HG03139 (cell line): ENCODE results near the gene CYP39A1.

Source experiments
- ATAC-seq: cut with Tn5 transposase; IDR thresholded peaks from one replicate; pipeline ENCODE4 v1.9.1; 2021; ENCODE audit not compliant: unreplicated experiment

Gene CYP39A1

DNA sequence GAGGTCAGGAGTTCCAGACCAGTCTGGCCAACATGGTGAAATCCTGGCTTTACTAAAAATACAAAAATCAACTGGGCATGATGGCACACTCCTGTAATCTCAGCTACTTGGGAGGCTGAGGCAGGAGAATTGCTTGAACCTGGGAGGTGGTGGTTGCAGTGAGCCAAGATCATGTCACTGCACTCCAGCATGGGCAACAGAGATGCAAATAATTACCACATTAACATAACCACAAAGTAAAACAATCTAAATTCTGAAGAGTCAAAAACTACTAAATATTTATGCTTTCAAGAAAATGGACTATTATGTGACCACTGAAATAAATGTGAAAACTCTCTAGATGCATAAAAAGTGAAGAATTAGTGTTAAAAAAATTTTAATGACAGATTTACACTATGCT lies 59.9 kb downstream of the CYP39A1 start:
- no peak for ATAC-seq

DNA sequence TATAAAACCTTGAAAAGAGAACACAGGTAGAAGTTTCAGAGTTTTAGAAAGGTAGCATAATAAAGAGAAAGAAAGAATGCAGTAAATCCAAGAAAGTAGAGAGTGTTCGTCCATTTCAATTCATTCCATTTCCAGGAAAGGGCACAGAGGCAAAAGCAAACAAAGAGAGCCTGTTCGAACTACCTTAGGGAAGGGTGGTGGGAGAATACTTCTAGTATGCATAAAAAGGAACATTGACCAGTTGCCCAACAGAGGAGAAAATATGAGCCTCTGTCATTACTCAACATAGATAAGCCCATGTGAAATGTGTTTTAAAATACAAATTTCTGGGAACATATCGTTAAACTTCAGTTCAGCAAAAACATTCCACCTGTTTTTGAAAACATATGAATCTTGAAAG lies 60.6 kb downstream of the CYP39A1 start:
- no peak for ATAC-seq

DNA sequence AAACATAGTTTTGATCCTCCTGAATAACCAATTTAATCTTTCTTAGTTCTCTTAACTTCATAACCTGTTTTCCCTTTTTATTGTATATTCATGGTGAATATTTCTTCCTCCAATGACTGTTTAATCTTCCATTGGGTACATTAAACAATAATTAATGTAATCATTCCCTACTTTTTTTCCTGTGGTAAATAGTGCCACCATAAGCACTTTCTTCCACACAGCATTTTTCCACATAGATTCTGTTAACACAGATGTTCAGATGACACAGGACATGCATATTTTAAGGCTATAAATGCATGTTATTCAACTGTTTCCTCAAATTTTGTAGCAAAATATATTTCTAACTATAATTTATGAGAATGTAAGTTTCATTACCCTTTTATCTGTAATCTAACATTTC lies 61.9 kb downstream of the CYP39A1 start:
- ATAC-seq, result no peak

DNA sequence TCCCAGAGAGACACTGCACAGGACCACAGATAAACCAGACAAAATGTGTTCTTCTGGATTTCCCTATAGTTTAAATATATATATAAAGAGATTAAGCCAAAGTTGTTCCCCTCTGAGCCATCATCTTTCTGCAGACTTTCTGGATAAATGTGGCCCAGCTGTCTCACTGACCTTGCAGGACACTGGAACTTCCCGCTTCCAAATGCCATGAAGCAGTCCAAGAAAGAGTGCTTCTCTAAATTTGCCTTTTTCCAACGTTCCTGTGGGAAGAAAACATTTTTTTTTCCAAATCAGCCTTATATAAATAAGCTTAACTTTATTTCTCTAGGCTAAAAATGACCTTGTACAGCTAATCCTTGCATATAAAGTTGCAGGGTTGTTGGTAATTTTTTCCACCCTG lies 65.7 kb downstream of the CYP39A1 start:
- ATAC-seq, result no peak

DNA sequence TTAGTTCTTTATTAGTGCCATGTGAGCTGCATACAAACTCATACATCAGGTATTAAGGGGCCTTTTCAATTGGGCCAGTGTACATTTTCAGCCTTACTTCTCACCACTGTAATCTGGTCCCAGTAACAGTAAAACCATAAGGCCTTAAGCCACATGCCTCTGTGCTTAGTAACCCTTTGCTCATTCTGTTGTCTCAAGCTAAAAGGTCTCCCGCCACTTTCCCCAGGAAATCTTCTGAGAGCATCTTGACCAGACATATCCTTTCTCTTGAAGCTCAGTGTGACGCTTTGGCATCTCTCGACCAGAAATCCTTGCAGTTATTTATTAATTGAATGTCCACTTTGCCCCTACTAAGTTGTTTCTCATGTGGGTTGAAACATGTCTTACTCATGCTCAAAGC lies 68.0 kb downstream of the CYP39A1 start:
- ATAC-seq, result no peak

DNA sequence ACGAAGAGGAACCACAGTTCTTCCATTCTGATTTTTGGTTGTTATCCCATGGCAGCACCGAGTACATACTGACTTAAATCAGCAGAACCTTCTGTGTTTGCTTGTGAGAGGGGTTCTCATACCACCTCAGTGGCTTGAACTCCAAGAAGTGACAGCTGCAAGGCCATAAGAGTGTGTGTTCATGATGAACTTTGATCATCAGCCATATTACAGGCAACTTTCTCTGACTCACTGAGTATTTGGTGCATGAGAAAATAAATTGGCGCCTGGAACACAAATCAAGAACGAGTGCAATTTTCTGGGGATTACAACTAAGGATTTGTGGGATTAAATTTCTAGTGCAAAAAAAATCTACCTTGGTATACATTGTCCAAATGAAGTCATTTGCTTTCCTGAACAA lies 68.9 kb downstream of the CYP39A1 start:
- ATAC-seq, result no peak

DNA sequence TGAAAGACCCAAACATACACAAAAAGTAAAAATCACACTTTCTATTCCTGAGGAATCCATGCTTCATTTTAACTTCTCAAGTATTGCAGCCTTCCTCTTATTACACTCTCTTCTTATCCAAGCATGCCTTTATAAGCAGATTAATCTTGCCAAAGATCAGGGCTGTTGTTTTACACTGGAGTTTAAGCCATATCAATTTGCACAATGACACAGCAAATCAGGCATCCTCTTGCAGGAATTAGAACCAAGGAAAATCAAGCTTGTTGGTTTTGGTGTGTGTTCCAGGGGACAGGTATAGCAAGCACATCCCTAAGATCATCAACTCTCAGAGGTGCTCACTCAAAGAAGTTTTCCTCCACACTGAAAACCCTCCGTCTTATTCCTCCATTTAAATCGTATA lies 69.5 kb downstream of the CYP39A1 start:
- no peak for ATAC-seq

DNA sequence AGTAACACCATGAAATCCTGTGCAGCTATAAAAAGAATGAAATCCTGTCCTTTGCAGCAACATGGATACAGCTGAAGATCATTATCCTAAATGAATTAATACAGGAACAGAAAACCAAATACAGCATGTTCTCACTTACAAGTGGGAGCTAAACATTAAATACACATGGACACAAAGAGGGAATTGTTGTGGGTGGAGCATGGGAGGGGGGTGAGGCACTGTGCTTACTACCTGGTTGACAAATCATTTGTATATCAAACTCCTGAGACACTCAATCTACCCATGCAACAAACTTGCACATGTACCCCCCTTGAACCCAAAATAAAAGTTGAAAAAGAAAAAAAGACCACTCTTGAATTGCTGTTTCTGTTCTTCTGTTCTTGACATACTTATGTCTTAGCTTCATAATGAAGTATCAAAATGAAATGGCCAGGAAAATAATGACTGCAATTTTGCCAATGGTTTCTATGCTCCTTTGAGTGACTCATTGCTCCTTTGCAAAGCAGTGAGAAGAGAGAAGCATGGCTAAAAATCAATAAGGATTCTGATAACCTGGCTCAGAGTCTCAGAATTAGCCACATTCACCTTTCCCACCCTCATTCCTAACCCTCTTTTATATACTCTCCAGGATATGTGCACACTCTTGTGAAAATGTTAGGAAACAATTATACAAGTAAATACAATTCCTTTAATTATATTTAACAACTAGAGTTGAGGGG lies 71.0 kb downstream of the CYP39A1 start:
- ATAC-seq, result no peak

DNA sequence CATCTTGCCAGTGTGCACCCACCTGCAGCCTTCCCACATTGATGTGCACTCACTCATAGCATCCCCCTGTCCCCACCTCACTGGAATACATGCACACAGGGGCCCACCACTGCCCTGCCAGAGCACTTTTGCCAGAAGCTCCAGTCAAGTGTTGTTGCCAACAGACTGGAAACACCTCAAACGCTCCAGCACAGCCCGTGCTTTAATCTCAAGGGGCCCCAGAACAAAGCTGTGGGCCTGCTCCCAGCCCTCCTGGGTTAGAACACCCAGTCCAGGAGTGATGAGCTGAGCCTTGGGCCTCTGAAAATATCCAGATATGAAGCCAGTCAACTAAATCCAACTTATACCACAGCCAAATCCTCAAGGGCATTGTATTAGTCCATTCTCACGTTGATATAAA lies 77.1 kb downstream of the CYP39A1 start:
- no peak for ATAC-seq

DNA sequence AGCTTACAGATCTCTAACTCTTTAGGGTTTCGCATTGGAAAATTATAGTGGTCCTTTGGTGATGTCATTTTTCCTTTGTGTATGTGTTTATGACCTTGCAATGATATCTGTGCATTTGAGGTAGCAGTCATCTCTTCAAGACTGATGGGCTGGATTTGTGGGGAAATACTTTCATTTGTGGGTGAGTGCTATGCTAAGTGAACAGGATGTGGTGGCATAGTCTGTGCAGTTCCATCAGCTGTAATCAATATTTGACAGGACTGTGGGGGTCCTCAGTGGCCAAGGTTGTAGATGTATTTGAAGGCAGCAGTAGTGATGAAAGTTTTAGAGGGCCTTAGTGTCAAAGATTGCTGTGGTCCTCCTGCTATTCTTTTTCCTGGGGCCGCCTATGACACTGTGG lies 79.5 kb downstream of the CYP39A1 start:
- no peak for ATAC-seq

DNA sequence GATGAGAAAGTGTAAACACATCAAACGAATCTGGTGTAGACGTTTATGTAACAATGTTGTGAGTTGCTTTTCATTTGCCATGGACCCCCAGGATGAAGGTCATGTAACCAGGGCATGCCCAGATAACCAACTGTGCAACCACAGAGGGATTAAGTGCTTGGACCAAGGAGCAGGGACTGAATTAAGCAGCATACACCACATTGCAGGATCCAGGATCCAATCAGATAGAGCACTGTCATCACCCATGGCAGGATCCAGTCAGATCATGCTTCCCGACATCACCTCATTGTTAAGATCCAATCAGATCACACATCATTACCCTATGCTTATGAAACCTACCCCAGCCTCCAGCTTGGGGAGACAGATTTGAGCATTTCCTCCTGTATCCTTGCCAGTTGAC lies 87.1 kb downstream of the CYP39A1 start:
- no peak for ATAC-seq

DNA sequence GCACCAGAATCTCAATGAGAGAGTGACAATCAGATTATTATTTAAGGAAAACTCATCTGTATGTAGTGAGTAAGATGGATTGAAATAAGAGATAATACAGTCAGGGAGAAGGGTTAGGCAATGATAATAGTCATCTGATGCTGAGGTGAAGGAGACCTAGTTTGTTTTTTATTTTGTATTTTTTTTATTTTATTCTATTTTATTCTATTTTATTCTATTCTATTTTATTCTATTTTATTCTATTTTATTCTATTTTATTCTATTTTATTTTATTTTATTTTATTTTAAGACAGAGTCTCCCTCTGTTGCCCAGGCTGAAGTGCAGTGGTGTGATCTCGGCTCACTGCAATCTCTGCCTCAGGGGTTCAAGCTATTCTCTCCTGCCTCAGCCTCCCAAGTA lies 88.7 kb downstream of the CYP39A1 start:
- no peak for ATAC-seq

DNA sequence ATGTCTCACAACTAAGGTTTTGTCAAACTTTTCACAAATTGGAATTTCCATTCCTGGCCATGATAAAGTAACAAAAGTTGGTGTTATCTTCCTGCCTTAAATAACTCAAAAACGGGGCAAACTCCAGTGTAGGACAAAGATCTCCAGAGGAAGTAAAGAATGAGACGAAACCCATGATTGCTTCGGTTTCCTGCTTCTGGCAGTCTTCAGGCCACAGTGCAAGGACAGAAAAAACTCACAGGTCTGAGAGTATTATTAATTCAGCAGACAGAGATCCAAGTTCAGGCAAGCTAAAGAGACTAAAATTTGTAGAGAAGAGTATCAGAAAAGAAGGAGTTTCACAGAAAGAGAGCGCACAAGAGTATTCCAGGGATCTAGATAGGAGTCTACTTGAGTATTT lies 96.6 kb downstream of the CYP39A1 start:
- ATAC-seq, result no peak

DNA sequence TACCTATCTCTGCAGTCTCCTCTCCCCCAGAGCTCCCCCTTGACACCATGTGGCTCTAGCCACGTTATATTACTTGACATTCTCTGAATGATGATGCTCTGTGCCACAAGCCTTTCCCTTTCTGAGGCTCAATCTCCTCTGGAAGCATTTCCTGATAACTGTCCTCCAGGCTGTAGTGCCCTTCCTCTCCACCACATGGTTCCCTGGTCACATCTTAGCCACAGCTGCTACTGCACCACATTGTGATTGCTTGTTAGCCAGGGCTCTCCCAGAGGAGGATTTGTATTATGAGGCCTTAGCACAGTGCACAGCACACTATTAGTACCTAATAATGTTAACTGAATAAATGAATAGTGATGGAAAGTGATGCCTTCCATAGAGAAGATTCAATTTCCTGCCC lies 97.5 kb downstream of the CYP39A1 start:
- no peak for ATAC-seq

DNA sequence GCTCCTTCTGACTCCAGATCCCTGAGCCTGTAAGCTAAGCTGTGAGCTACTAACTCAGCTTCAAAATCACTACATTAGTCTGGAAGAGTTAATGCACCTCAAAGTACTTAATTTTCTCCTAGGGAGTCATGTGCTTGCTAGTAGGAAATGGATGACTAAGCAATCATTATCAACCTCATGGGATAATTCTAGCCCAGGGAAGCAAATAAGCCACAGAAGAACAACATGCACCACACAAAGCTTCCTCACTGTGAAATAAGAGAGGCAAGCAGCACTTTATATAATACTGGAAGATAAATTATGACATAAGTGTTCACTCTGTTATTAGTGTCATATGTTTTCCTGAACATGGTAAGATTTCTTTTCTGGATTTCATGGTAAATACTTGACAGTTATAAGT lies 103.5 kb downstream of the CYP39A1 start:
- ATAC-seq, result no peak

DNA sequence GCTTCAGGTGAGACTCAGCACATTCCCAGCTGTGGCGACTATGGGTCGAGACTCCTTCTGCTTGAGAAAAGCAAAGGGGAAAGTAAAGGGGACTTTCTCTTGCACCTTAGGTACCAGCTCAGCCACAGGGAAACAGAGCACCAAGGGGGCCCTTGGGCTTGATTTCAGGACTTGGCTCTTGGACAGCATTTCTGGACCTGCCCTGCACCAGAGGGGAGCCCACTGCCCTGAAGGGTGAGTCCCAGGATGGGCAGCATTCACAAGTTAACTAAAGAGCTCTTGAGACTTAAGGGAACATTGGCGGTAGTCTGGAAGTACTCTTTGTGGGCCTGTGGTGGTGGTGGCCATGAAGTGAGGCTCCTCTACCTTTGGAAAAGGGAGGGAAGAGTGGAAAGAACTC lies 111.1 kb downstream of the CYP39A1 start:
- ATAC-seq, result no peak

DNA sequence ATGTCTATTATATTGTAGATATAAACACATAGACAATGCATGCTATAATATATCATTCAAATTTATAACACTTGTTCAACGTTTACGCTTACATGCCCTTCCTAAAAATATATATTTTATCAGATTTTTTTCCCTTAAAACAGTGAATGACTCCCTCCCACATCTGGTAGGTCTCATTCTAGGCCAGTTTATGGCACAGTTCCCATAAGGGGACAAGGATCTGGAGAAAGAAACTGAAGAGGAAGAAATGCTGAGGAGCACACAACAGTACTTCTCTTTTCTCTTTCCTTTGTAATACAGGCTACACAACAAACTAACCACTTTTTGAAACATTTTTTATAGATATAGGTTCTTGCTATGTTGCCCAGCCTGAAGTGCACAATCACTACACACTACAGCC lies 112.8 kb downstream of the CYP39A1 start:
- ATAC-seq, result no peak

DNA sequence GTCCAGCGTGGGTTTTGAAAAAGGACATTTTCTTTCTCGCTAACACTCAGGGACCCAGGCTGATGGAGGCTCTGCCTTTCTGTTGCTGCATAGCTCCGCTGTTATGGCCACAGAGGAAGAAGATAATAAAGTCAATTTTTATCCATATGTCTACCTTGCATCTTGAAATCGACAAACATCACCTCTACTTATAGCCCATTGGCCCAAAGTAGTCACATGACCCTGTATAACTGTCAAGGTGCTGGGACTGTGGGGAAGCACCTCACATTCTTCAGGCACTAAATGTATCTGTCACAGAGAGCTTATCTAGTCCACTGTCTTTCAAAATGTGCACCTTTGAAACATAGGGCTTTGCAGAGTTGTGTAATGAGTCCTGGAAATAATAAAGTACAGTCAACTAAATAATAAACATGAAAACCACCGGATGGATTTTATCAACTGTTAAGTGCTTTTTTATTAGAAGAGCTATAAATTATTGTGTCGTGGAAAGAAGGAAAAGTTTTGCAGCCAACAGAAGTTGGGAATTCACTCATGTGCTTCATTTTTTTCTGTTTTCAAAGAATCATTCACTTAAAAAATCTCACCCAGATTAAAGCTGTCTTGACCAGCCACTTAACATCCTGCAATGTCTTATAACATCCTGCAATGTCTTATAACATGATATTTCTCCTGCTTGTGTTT lies 113.7 kb downstream of the CYP39A1 start:
- no peak for ATAC-seq

DNA sequence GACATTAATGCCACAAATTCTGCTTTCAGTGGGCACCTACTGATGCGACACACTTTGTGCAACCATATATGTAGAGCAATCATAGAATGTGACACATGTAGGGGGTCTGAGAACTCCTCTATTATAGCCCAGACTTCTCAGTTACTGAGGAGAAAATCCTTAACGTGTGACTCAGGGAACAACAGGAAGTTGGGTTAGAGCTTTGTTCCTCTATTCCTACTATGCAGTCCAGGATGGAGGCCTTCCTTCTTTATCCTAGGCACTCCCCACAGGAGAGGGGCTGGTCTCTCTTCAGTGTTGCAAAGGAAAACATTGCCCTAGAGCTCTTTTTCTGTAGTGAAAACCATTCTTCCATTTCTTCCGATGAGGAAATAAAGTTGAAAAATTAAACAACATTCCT lies 121.7 kb downstream of the CYP39A1 start:
- no peak for ATAC-seq

DNA sequence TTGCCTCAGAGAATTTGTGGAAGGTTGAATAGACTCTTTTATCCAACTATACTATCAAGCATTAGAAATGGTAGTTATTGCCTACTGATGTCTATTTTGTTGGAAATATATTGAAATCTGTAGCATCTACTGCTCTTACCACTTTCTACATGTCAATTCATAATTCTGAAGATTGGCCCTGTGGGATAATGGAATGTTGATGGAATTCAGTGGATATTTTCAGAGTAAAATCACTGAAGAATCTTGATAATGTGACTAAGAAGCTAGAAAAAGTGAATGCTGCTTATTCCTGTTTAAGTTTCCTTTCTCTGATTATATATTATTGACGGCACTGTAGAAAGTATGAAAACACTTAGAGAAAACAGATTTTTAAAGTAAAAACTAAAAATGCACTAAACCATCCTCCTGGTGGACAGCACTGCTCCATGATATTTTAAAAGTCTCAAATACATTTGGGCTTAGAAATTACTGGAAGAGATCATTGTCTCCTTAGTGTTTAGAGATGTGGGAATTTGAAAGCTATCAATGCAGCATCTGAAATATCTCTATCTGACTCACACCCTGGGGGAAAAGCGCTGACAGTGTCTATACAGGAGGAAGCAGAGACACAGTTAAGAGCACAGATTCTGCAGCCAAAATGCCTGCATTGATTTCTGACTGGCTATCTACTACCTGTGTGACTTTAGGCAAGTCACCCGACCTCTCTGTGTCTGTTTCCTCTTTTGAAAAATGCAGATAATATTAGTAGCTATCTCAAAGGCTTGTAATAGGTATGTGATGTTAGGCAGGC lies 123.5 kb downstream of the CYP39A1 start:
- no peak for ATAC-seq

DNA sequence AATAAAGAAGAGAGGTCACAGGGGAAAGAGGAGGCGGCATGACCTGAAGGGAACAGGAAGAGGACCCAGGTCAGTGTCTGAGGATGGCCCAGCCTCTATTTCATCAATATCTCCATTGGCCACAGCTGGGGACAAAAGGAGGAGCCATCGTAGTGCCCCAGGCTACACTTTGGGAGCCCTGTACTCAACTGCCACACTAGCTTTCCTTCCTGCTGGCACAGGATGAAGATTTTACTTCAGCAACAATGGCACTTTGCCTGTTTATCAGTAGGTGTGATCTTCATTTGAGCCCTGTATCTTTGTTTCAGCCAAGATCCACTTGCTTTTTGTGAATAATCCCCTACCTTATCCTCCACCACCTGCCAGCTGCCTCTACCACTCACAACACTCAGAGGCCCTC lies 126.0 kb downstream of the CYP39A1 start:
- ATAC-seq, result no peak

DNA sequence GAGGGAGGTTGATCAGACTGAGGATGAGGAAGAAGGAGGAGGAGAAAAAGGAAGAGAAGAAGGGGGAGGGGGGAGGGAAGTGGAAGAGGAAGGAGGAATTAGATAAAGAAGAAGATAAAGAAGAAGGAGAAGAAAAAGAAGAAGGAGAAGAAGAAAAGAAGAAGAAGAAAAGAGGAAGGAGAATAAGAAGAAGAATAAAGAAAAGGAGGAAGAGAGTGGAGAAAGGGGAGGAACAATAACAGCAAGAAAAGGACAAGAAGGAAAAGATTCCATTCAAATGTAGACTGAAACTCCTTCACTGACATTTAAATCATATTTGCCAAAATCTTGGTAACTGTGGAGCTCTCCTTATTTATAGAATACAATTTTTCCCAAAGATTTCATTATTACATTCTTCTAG lies 127.0 kb downstream of the CYP39A1 start:
- ATAC-seq, result no peak
